H9 (cell line): ENCODE results near the gene NEK11. TPM values are rescaled to one million over a fixed set of nuclear protein-coding genes. Genes with fewer than 3 reads are reported as not detected.
"Not testable (repeated sequence)": the region's sequence is repeated elsewhere in the genome, so short reads cannot be mapped to it uniquely, and the experiment has no call there.

Experiments
- DNase-seq: peaks from one replicate; pipeline ENCODE4 v3.0.0-alpha.2; 2017
- H2AFZ ChIP-seq: one replicate; pipeline ENCODE4 v1.6.1; 2013; ENCODE audit warnings: mild to moderate bottlenecking, low read length, control low read depth, moderate library complexity
- H2AK5ac ChIP-seq: 2 replicates; pipeline ENCODE4 v1.6.1; 2013; ENCODE audit warnings: low read length, control low read depth, mixed read lengths; ENCODE audit not compliant: insufficient read length
- H2BK120ac ChIP-seq: one replicate; pipeline ENCODE4 v1.6.1; 2013; ENCODE audit warnings: low read depth, mild to moderate bottlenecking, low read length, control low read depth, inconsistent platforms; ENCODE audit not compliant: poor library complexity, severe bottlenecking
- H2BK12ac ChIP-seq: 2 replicates; pipeline ENCODE4 v1.6.1; 2013; ENCODE audit warnings: low read length, control low read depth, mixed read lengths, low read depth; ENCODE audit not compliant: insufficient read length
- H2BK15ac ChIP-seq: 2 replicates; pipeline ENCODE4 v1.6.1; 2013; ENCODE audit warnings: low read depth, low read length, control low read depth
- H2BK20ac ChIP-seq: one replicate; pipeline ENCODE4 v1.6.1; 2013; ENCODE audit warnings: low read depth, mild to moderate bottlenecking, low read length, control low read depth, inconsistent platforms; ENCODE audit not compliant: poor library complexity, severe bottlenecking
- H2BK5ac ChIP-seq: 2 replicates; pipeline ENCODE4 v1.6.1; 2013; ENCODE audit warnings: low read length, control low read depth, mixed read lengths; ENCODE audit not compliant: insufficient read length
- H3K14ac ChIP-seq: 2 replicates; pipeline ENCODE4 v1.6.1; 2013; ENCODE audit warnings: low read length, control low read depth; ENCODE audit not compliant: insufficient read depth
- H3K18ac ChIP-seq: 2 replicates; pipeline ENCODE4 v1.6.1; 2013; ENCODE audit warnings: low read depth, mild to moderate bottlenecking, mixed read lengths, low read length, control low read depth; ENCODE audit not compliant: insufficient read length
- H3K23ac ChIP-seq: 2 replicates; pipeline ENCODE4 v1.6.1; 2013; ENCODE audit warnings: low read length, control low read depth, mixed read lengths, low read depth; ENCODE audit not compliant: insufficient read length
- H3K23me2 ChIP-seq: 2 replicates; pipeline ENCODE4 v1.6.1; 2013; ENCODE audit warnings: low read depth, mild to moderate bottlenecking, mixed read lengths, low read length, control low read depth; ENCODE audit not compliant: insufficient read length, poor library complexity, severe bottlenecking
- H3K27ac ChIP-seq: 2 replicates; pipeline ENCODE4 v1.5.1; 2013; ENCODE audit warnings: low read length, control low read depth, mixed read lengths, low read depth; ENCODE audit not compliant: insufficient read length
- H3K27me3 ChIP-seq: 2 replicates; pipeline ENCODE4 v1.6.1; 2013; ENCODE audit warnings: low read length, control low read depth, inconsistent platforms; ENCODE audit not compliant: insufficient read depth
- H3K4ac ChIP-seq: 2 replicates; pipeline ENCODE4 v1.6.1; 2013; ENCODE audit warnings: low read depth, mild to moderate bottlenecking, control low read depth, inconsistent platforms, low read length, moderate library complexity
- H3K4me1 ChIP-seq: 2 replicates; pipeline ENCODE4 v1.6.1; 2013; ENCODE audit warnings: low read length, control low read depth, inconsistent platforms; ENCODE audit not compliant: insufficient read depth
- H3K4me2 ChIP-seq: 2 replicates; pipeline ENCODE4 v1.6.1; 2013; ENCODE audit warnings: low read length, control low read depth, mixed read lengths; ENCODE audit not compliant: insufficient read length, insufficient read depth
- H3K56ac ChIP-seq: 2 replicates; pipeline ENCODE4 v1.6.1; 2013; ENCODE audit warnings: low read depth, mild to moderate bottlenecking, mixed read lengths, low read length, control low read depth; ENCODE audit not compliant: insufficient read length
- H3K79me1 ChIP-seq: 2 replicates; pipeline ENCODE4 v1.6.1; 2013; ENCODE audit warnings: low read depth, mild to moderate bottlenecking, moderate library complexity, low read length, control low read depth, inconsistent platforms; ENCODE audit not compliant: insufficient read depth, poor library complexity, severe bottlenecking
- H3K79me2 ChIP-seq: 2 replicates; pipeline ENCODE4 v1.6.1; 2013; ENCODE audit warnings: low read length, control low read depth, inconsistent platforms; ENCODE audit not compliant: insufficient read depth
- H3K9ac ChIP-seq: 2 replicates; pipeline ENCODE4 v1.6.1; 2013; ENCODE audit warnings: low read length, control low read depth, mixed read lengths; ENCODE audit not compliant: insufficient read length; ENCODE audit errors: extremely low read depth
- H3K9me3 ChIP-seq: one replicate; pipeline ENCODE4 v1.6.1; 2013; ENCODE audit warnings: low read depth, low read length, inconsistent platforms; ENCODE audit not compliant: control insufficient read depth
- H3T11ph ChIP-seq: one replicate; pipeline ENCODE4 v1.6.1; 2013; ENCODE audit warnings: mild to moderate bottlenecking, low read length, control low read depth, inconsistent platforms
- H4K20me1 ChIP-seq: one replicate; pipeline ENCODE4 v1.6.1; 2013; ENCODE audit not compliant: control insufficient read depth, insufficient read length, insufficient read depth
- H4K5ac ChIP-seq: 2 replicates; pipeline ENCODE4 v1.6.1; 2013; ENCODE audit warnings: low read depth, mild to moderate bottlenecking, mixed read lengths, low read length, control low read depth; ENCODE audit not compliant: insufficient read length
- H4K8ac ChIP-seq: replicated peaks from 2 replicates; pipeline ENCODE4 v1.6.1; 2013; ENCODE audit warnings: low read length, control low read depth, mixed read lengths, low read depth; ENCODE audit not compliant: insufficient read length
- H4K91ac ChIP-seq: 2 replicates; pipeline ENCODE4 v1.6.1; 2013; ENCODE audit warnings: low read depth, mild to moderate bottlenecking, moderate library complexity, mixed read lengths, low read length, control low read depth; ENCODE audit not compliant: insufficient read length
- H3K27ac Mint-ChIP-seq, 3 experiments: 2 replicates in 2 of 3; 3 replicates in 1 of 3; pipeline ENCODE4 v1.8.0; 2020 to 2021; ENCODE audit warnings: mixed read lengths in 3 of 3, mild to moderate bottlenecking in 1 of 3, moderate library complexity in 1 of 3
- H3K27me3 Mint-ChIP-seq: 2 replicates; pipeline ENCODE4 v1.8.0; 2021; ENCODE audit warnings: low read depth, mild to moderate bottlenecking, moderate library complexity, mixed read lengths
- H3K36me3 Mint-ChIP-seq, 3 experiments: 2 replicates in 2 of 3; 3 replicates in 1 of 3; pipeline ENCODE4 v1.8.0; 2020 to 2021; ENCODE audit warnings: low read depth in 3 of 3, mixed read lengths in 3 of 3; ENCODE audit not compliant: insufficient read depth in 1 of 3
- H3K4me1 Mint-ChIP-seq, 2 experiments: 2 replicates each; pipeline ENCODE4 v1.8.0; 2020; ENCODE audit warnings: mixed read lengths in 2 of 2
- H3K4me3 Mint-ChIP-seq, 2 experiments: 2 replicates in 1 of 2; 3 replicates in 1 of 2; pipeline ENCODE4 v1.8.0; 2020 to 2021; ENCODE audit warnings: mild to moderate bottlenecking in 2 of 2, mixed read lengths in 2 of 2, moderate library complexity in 1 of 2
- H3K9me3 Mint-ChIP-seq, 2 experiments: 2 replicates in 1 of 2; 3 replicates in 1 of 2; pipeline ENCODE4 v1.8.0; 2020; ENCODE audit warnings: mild to moderate bottlenecking in 2 of 2, mixed read lengths in 2 of 2, moderate library complexity in 1 of 2
- CTCF ChIP-seq: fragments of 200-600 bp; sonication (generic); conservative IDR thresholded peaks from 3 replicates; pipeline ENCODE4 v1.8.0; 2021; ENCODE audit warnings: antibody characterized with exemption, mild to moderate bottlenecking
- WGBS: extraction: QIAGEN DNeasy Blood & Tissue Kit; methylation state at CpG from one replicate; pipeline ENCODE4 v1.1.7; 2013; ENCODE audit warnings: missing lambda C conversion rate, low lambda C conversion rate, mixed read lengths; ENCODE audit not compliant: insufficient read length; ENCODE audit errors: extremely low coverage; 5-methylcytosine and 5-hydroxymethylcytosine counted together
- total RNA-seq: library from RNA; stranded (reverse); gene quantifications from 2 replicates; pipeline ENCODE4 v1.2.1, GENCODE V29; 2021

Gene NEK11
- total RNA-seq, 1 experiment from 2014 or later, result 2.5 TPM

GRCh38 chr3:131360191-131360755 lies 333.6 kb downstream of the NEK11 start:
- no peak overlapping the region for H2AFZ ChIP-seq
- H4K8ac ChIP-seq, result no peak overlapping the region
- no CpG with 5 or more reads among the region's 4 CpGs for WGBS
- H3T11ph ChIP-seq, result no peak overlapping the region
- H3K4me2 ChIP-seq, result no peak overlapping the region
- H2AK5ac ChIP-seq, result no peak overlapping the region
- no peaks in the 10 kb centered on the region for H3K27me3 ChIP-seq
- no peak overlapping the region for H3K23ac ChIP-seq
- no peak overlapping the region for H3K18ac ChIP-seq
- no peak overlapping the region for H2BK20ac ChIP-seq
- no peak overlapping the region for H3K4me3 Mint-ChIP-seq
- H3K9me3 ChIP-seq, result no peaks in the 10 kb centered on the region
- no peak overlapping the region for H2BK5ac ChIP-seq
- no peak overlapping the region for H2BK12ac ChIP-seq
- no peak overlapping the region for H3K14ac ChIP-seq
- peaks cover 4% of the 10 kb centered on the region for H3K23me2 ChIP-seq
- H2BK120ac ChIP-seq, result no peak overlapping the region
- peaks cover 0 to 15% of the 10 kb centered on the region in 2 experiments; a peak in 2 of 5 replicates for H3K9me3 Mint-ChIP-seq
- H4K20me1 ChIP-seq, result no peaks in the 10 kb centered on the region
- H2BK15ac ChIP-seq, result no peak overlapping the region
- no peak overlapping the region for H4K91ac ChIP-seq
- H4K5ac ChIP-seq, result no peak overlapping the region
- DNase-seq, result no peak
- H3K9ac ChIP-seq, result no peak overlapping the region
- no peaks in the 10 kb centered on the region for H3K79me1 ChIP-seq
- H3K56ac ChIP-seq, result no peak overlapping the region
- no peak overlapping the region; a peak in 1 of 7 replicates for H3K27ac Mint-ChIP-seq
- no peak overlapping the region for H3K4ac ChIP-seq
- no peaks in the 10 kb centered on the region; the same call in 1 of the 2 replicates for H3K27me3 Mint-ChIP-seq
- no peaks in the 10 kb centered on the region for H3K79me2 ChIP-seq
- no peak overlapping the region for H3K27ac ChIP-seq
- no peak for TF ChIP-seq CTCF
- H3K36me3 Mint-ChIP-seq, result peaks cover 0 to 31% (median 15%) of the 10 kb centered on the region in 3 experiments; a peak in 5 of 7 replicates
- H3K4me1 ChIP-seq, result no peaks in the 10 kb centered on the region
- peaks cover 14 to 21% of the 10 kb centered on the region in 2 experiments for H3K4me1 Mint-ChIP-seq

- not testable (repeated sequence) for H3K4ac ChIP-seq, H4K91ac ChIP-seq, H3K9ac ChIP-seq, H2BK120ac ChIP-seq, H4K20me1 ChIP-seq, H3T11ph ChIP-seq, H3K79me2 ChIP-seq, H3K79me1 ChIP-seq, H3K14ac ChIP-seq, H2BK12ac ChIP-seq, H3K56ac ChIP-seq, H2AK5ac ChIP-seq, H4K8ac ChIP-seq, H3K23ac ChIP-seq, H3K23me2 ChIP-seq, DNase-seq, H3K27me3 Mint-ChIP-seq, H3K9me3 ChIP-seq, H3K27me3 ChIP-seq, H2BK5ac ChIP-seq, H2BK20ac ChIP-seq, H3K27ac ChIP-seq, H3K4me1 ChIP-seq, H2BK15ac ChIP-seq, H4K5ac ChIP-seq, H2AFZ ChIP-seq
- Mint-ChIP-seq H3K4me1 (peaks cover 14 to 21% of the 10 kb centered on the region in 2 experiments), H3K27ac (peak overlapping the region in 2 of 3 experiments; percentile 14 to 79; a peak in 3 of 7 replicates), H3K36me3 (peaks cover 0 to 39% (median 23%) of the 10 kb centered on the region in 3 experiments; a peak in 5 of 7 replicates), H3K4me3 (peak overlapping the region; percentile 65 to 82), H3K9me3 (peaks cover 3 to 23% of the 10 kb centered on the region in 2 experiments; a peak in 2 of 5 replicates)
- H3K18ac ChIP-seq, result peak overlapping the region; percentile 33
- WGBS, result no CpG with 5 or more reads among the region's 7 CpGs
- peak overlapping the region; percentile 56 for H3K4me2 ChIP-seq
These were observed 334.4 kb downstream of the NEK11 start for GRCh38 chr3:131361066-131361463.
